ENCODE measurements around the gene IRGC. TPM values are rescaled to one million over a fixed set of nuclear protein-coding genes. Genes with fewer than 3 reads are reported as not detected.
"Not testable (repeated sequence)": the region's sequence is repeated elsewhere in the genome, so short reads cannot be mapped to it uniquely, and the experiment has no call there.

Gene IRGC
- total RNA-seq, 1 donor from 2014 or later, result not detected

GRCh38 chr19:43678512-43679261 is 37.2 kb upstream of the IRGC start:
- no peak overlapping the region for H3K4me3 ChIP-seq (ENCODE audit: low read depth, low read length)
- no peak for TF ChIP-seq CTCF (IDR thresholded peaks at IDR 0.05; ENCODE audit: insufficient read depth, low read length, severe bottlenecking)
- H3K36me3 ChIP-seq (ENCODE audit: control insufficient read depth, insufficient read depth, low read length), result no peaks in the 10 kb centered on the region
- FAIRE-seq, result no peak
- no peak for DNase-seq (ENCODE audit: low read depth)
- no peaks in the 10 kb centered on the region for H3K27me3 ChIP-seq (ENCODE audit: control insufficient read depth, insufficient read depth, low read length)

GRCh38 chr19:43681821-43682220 is 34.1 kb upstream of the IRGC start:
- H3K27me3 ChIP-seq (ENCODE audit: control insufficient read depth, insufficient read depth, low read length), result no peaks in the 10 kb centered on the region
- no peaks in the 10 kb centered on the region for H3K36me3 ChIP-seq (ENCODE audit: control insufficient read depth, insufficient read depth, low read length)
- FAIRE-seq, result no peak
- DNase-seq (ENCODE audit: low read depth), result no peak
- no peak overlapping the region for H3K4me3 ChIP-seq (ENCODE audit: low read depth, low read length)
- no peak for TF ChIP-seq CTCF (IDR thresholded peaks at IDR 0.05; ENCODE audit: insufficient read depth, low read length, severe bottlenecking)

- FAIRE-seq; H3K4me3 ChIP-seq (ENCODE audit: low read depth, low read length); DNase-seq (ENCODE audit: low read depth); H3K27me3 ChIP-seq (ENCODE audit: control insufficient read depth, insufficient read depth, low read length); H3K36me3 ChIP-seq (ENCODE audit: control insufficient read depth, insufficient read depth, low read length): not testable (repeated sequence)
Measured at GRCh38 chr19:43682269-43682668, 33.6 kb upstream of the IRGC start.

GRCh38 chr19:43682824-43683661 is 32.8 kb upstream of the IRGC start:
- no peak for TF ChIP-seq CTCF (IDR thresholded peaks at IDR 0.05; ENCODE audit: insufficient read depth, low read length, severe bottlenecking)
- FAIRE-seq (no peak), DNase-seq (ENCODE audit: low read depth) (no peak)
- H3K27me3 ChIP-seq (ENCODE audit: control insufficient read depth, insufficient read depth, low read length), result no peaks in the 10 kb centered on the region
- no peak overlapping the region for H3K4me3 ChIP-seq (ENCODE audit: low read depth, low read length)
- H3K36me3 ChIP-seq (ENCODE audit: control insufficient read depth, insufficient read depth, low read length), result no peaks in the 10 kb centered on the region

- TF ChIP-seq CTCF (IDR thresholded peaks at IDR 0.05; ENCODE audit: insufficient read depth, low read length, severe bottlenecking), result no peak
- no peak for DNase-seq (ENCODE audit: low read depth)
- Histone ChIP-seq H3K4me3 (ENCODE audit: low read depth, low read length) (no peak overlapping the region), H3K36me3 (ENCODE audit: control insufficient read depth, insufficient read depth, low read length) (no peaks in the 10 kb centered on the region), H3K27me3 (ENCODE audit: control insufficient read depth, insufficient read depth, low read length) (no peaks in the 10 kb centered on the region)
- FAIRE-seq, result no peak
Measured at GRCh38 chr19:43683905-43684304, 32.0 kb upstream of the IRGC start.

GRCh38 chr19:43684326-43684725 is 31.6 kb upstream of the IRGC start:
- no peak for DNase-seq (ENCODE audit: low read depth)
- H3K27me3 ChIP-seq (ENCODE audit: control insufficient read depth, insufficient read depth, low read length), result no peaks in the 10 kb centered on the region
- no peaks in the 10 kb centered on the region for H3K36me3 ChIP-seq (ENCODE audit: control insufficient read depth, insufficient read depth, low read length)
- no peak for FAIRE-seq
- no peak for TF ChIP-seq CTCF (IDR thresholded peaks at IDR 0.05; ENCODE audit: insufficient read depth, low read length, severe bottlenecking)
- no peak overlapping the region for H3K4me3 ChIP-seq (ENCODE audit: low read depth, low read length)

Measured in bronchial epithelial cell (primary cell).